ENCODE data around the gene ZDHHC21.

Gene ZDHHC21

DNA sequence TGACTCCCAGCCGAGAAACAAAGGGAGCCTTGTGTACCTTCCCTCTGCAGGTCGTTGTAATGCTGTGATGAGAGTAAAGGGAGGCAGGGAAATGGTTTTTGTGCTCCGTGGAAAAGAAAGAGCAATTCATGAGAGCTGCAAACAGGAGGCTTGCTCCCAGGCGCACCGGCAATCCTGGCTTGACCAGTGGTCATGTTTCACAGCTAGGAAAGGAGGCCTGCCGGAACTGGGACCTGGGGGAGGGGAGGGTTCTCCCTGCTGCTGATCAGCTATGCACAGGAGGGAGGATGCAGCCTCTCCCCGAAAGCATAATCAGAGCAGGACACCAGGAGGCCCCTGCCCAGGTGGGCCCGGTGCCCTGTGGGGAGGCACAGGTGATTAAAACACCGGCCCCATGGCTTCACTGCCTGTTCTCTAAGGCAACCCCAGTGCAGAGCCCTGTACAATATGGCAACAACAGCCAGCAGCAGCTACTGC lies 131.3 kb downstream of the ZDHHC21 start:
- no peak for TF ChIP-seq TAF1 (IDR thresholded peaks at IDR 0.05; ENCODE audit: low read depth)

Measured in Ishikawa (cell line).